Activated CD8-positive, alpha-beta memory T cell treated with anti-CD3 and anti-CD28 coated beads for 24 hours (primary cell): Measurements from ENCODE around the gene MYL6.
A peak's percentile ranks its signal among the peaks of the same experiment; 100 is the strongest.
"Not testable (repeated sequence)": the region's sequence is repeated elsewhere in the genome, so short reads cannot be mapped to it uniquely, and the experiment has no call there.

Source experiments
- DNase-seq: peaks from one replicate; pipeline ENCODE4 v3.0.0-alpha.2; 2020

Gene MYL6

GRCh38 chr12:56193025-56193578, 34.9 kb downstream of the MYL6 start:
- peak; percentile 75 for DNase-seq

GRCh38 chr12:56196818-56197550, 38.8 kb downstream of the MYL6 start:
- not testable (repeated sequence) for DNase-seq

GRCh38 chr12:56197921-56198635, 39.9 kb downstream of the MYL6 start:
- no peak for DNase-seq

GRCh38 chr12:56198836-56199235, 40.7 kb downstream of the MYL6 start:
- no peak for DNase-seq

- no peak for DNase-seq
These were observed 44.2 kb downstream of the MYL6 start for GRCh38 chr12:56202366-56202765.

GRCh38 chr12:56202838-56203237, 44.7 kb downstream of the MYL6 start:
- DNase-seq = no peak

- no peak for DNase-seq
These were observed 46.1 kb downstream of the MYL6 start for GRCh38 chr12:56204275-56204674.

- DNase-seq = no peak
These were observed 47.3 kb downstream of the MYL6 start for GRCh38 chr12:56205445-56205844.

GRCh38 chr12:56206452-56207166, 48.5 kb downstream of the MYL6 start:
- DNase-seq = no peak

- DNase-seq = no peak
These were observed 49.8 kb downstream of the MYL6 start for GRCh38 chr12:56208006-56208405.
